Peyer's patch (tissue), 4 donors: Measurements from ENCODE around the gene TOPORS. TPM values are rescaled to one million over a fixed set of nuclear protein-coding genes. Genes with fewer than 3 reads are reported as not detected.

Experiments
- DNase-seq, 3 donors: peaks; one replicate each; pipeline ENCODE4 v3.0.0-alpha.2; 2017 to 2019
- H3K27ac ChIP-seq, 4 donors: fragments of 200-600 bp; sonication (generic); one replicate each; pipeline ENCODE4 v1.5.1; 2016 to 2019
- H3K27me3 ChIP-seq, 2 donors: fragments of 200-600 bp; sonication (generic); one replicate each; pipeline ENCODE4 v1.5.1; 2019
- H3K36me3 ChIP-seq, 3 donors: fragments of 200-600 bp; sonication (generic); one replicate each; pipeline ENCODE4 v1.5.1; 2016 to 2019
- H3K4me1 ChIP-seq, 4 donors: fragments of 200-600 bp; sonication (generic); one replicate each; pipeline ENCODE4 v1.5.1; 2016 to 2019
- H3K4me3 ChIP-seq, 4 donors: fragments of 200-600 bp; sonication (generic); 1 replicate in 3 of 4; 2 replicates in 1 of 4; pipeline ENCODE4 v1.5.1; 2016 to 2019; ENCODE audit warnings: mild to moderate bottlenecking in 1 of 4
- H3K9me3 ChIP-seq, 4 donors: fragments of 200-600 bp; sonication (generic); one replicate each; pipeline ENCODE4 v1.5.1; 2016 to 2019; ENCODE audit warnings: mild to moderate bottlenecking in 1 of 4
- CTCF ChIP-seq, 6 experiments: fragments of 450-650 bp in 4 of 6; fragments of 200-600 bp in 2 of 6; sonication (generic) in 1 of 6; IDR thresholded peaks; one replicate each; pipeline ENCODE4 v1.5.1; 2017 to 2019; ENCODE audit warnings: antibody characterized with exemption in 6 of 6, mild to moderate bottlenecking in 3 of 6, moderate library complexity in 1 of 6
- POLR2A ChIP-seq, 2 donors: fragments of 450-650 bp; IDR thresholded peaks; one replicate each; pipeline ENCODE4 v1.5.1; 2017; ENCODE audit warnings: antibody characterized with exemption in 2 of 2, mild to moderate bottlenecking in 2 of 2, moderate library complexity in 2 of 2
- total RNA-seq, 4 donors: library from RNA; depleted of rRNA; stranded (reverse); fragments of >200 nt; gene quantifications; one replicate each; pipeline ENCODE4 v1.1.0, GENCODE V29; 2016

TOPORS gene
- total RNA-seq, 4 donors from 2014 or later: 14.9 to 22.0 (median 18.6) TPM

DNA sequence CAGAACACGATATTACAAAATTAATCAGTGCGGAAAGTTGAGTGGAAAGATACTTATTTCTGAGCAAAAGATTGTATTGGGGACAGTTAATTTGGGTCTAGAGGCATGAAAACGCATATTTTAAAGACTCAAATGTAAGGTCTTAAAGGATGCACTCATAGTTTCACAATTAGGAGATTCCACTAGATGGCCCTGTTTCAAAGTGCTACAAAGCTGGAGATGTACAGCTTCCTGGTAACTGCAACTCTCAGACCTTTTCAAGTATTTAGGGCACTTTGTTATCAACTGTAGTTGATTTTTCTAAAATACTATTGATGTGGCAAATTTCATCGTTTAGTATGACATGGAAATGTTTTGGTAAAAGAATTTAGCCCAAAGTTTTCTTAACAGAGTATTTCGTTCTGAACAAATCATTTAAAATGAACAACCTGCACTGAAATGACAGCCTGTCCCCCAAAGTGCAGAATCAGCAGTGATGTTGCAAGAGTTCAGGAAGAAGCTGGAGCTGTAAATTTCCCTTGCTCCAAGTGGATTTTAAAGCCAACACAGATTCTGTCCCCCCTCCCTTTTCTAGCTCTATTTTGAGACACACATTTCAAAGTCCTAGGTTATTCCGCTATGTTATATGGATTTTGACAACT, 36.8 kb upstream of the TOPORS start:
- no peaks in the 10 kb centered on the region for H3K9me3 ChIP-seq
- TF ChIP-seq POLR2A (IDR thresholded peaks at IDR 0.05) (no peak), CTCF (IDR thresholded peaks at IDR 0.05) (peak in 4 of 6 experiments; percentile 24 to 47 (median 29))
- H3K4me1 ChIP-seq: no peaks in the 10 kb centered on the region
- H3K36me3 ChIP-seq: no peaks in the 10 kb centered on the region
- no peak for DNase-seq
- H3K27ac ChIP-seq: no peak overlapping the region
- H3K27me3 ChIP-seq: no peaks in the 10 kb centered on the region
- no peak overlapping the region for H3K4me3 ChIP-seq

DNA sequence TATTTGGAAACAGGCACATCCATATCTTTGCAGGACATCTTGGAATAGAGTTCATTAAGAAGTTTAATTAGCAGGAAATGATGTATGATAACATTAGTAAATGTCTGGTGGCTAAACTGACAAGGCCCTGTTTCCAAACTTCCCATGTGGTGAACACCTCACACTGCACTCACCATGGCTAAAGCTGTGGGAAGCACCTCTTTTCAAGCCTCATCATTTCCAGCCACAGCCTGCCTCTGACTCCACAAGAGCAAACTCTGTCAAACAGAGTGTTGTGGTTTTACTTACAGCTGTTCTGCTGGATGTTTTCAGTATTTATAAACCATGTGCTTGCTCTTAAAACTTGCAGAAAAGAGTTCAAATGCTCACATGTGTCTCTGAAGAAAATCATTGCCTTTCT, 35.5 kb upstream of the TOPORS start:
- H3K4me3 ChIP-seq: no peak overlapping the region
- no peaks in the 10 kb centered on the region for H3K4me1 ChIP-seq
- TF ChIP-seq POLR2A (IDR thresholded peaks at IDR 0.05) (no peak), CTCF (IDR thresholded peaks at IDR 0.05) (no peak)
- H3K9me3 ChIP-seq: no peaks in the 10 kb centered on the region
- no peak for DNase-seq
- H3K36me3 ChIP-seq: no peaks in the 10 kb centered on the region
- no peak overlapping the region for H3K27ac ChIP-seq
- no peaks in the 10 kb centered on the region for H3K27me3 ChIP-seq

DNA sequence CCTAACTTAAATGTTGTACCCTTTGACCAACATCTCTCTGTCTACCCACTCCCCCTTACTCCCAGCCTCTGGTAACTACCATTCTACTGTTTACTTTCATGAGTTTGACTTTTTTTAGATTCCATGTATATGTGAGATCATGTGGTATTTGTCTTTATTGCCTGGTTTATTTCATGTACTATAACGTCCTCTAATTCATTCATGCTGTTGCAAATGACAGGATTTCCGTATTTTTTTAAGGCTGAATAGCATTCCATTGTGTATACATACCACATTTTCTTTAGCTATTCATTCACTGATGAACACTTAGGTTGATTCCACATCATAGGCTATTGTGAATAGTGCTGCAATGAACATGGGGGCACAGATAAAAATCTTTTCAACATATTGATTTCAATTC, 32.4 kb upstream of the TOPORS start:
- TF ChIP-seq POLR2A (IDR thresholded peaks at IDR 0.05) (no peak), CTCF (IDR thresholded peaks at IDR 0.05) (no peak)

GRCh38 chr9:32581512-32582143, 29.2 kb upstream of the TOPORS start:
- Histone ChIP-seq H3K27me3 (no peaks in the 10 kb centered on the region), H3K27ac (no peak overlapping the region), H3K4me3 (no peak overlapping the region), H3K4me1 (no peaks in the 10 kb centered on the region), H3K36me3 (no peaks in the 10 kb centered on the region), H3K9me3 (no peaks in the 10 kb centered on the region)
- DNase-seq: peak in 1 of 3 donors; percentile 48
- TF ChIP-seq CTCF (IDR thresholded peaks at IDR 0.05) (peak in 4 of 6 experiments; percentile 29 to 44 (median 36)), POLR2A (IDR thresholded peaks at IDR 0.05) (no peak)

More for the DNA sequence above, 32.4 kb upstream of the TOPORS start:
- no peaks in the 10 kb centered on the region for H3K9me3 ChIP-seq
- H3K36me3 ChIP-seq: no peaks in the 10 kb centered on the region
- no peak overlapping the region for H3K4me3 ChIP-seq
- H3K27me3 ChIP-seq: no peaks in the 10 kb centered on the region
- no peak for DNase-seq
- no peaks in the 10 kb centered on the region for H3K4me1 ChIP-seq
- H3K27ac ChIP-seq: no peak overlapping the region

DNA sequence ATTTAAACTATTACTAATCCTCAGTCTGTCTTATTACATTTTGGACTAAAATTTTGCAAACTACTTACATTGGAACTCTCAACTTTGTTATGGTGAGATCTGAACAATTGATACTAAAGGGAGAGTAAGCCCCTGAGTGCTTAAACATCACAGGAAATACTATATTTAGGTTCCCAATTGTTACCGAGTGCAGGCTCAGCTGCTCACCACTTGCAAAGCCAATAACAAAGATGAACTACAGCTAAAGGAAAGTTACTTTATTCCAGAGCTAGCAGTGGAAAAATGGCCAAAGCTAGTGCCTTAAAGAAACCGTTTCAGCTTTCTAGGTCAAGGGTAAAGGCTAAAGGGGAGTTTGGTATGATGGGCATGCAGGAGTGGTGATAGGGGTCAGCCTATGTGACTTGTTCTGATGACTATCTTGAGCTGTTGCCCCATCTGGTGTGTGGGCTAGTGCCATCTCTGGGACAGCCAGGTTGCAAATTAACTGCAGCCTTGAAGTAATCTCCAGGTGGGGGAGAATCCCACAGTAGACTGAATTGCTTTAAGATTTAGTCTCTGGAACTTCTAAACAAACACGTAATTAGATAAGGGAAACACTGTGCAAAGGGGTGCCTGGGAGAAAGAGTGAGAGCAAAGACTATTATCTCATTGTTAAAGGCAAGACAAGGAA, 28.4 kb upstream of the TOPORS start:
- Histone ChIP-seq H3K4me3 (no peak overlapping the region), H3K4me1 (no peaks in the 10 kb centered on the region), H3K27me3 (no peaks in the 10 kb centered on the region), H3K27ac (no peak overlapping the region), H3K36me3 (no peaks in the 10 kb centered on the region), H3K9me3 (no peaks in the 10 kb centered on the region)
- TF ChIP-seq CTCF (IDR thresholded peaks at IDR 0.05) (no peak), POLR2A (IDR thresholded peaks at IDR 0.05) (no peak)
- DNase-seq: no peak
